Fibroblast of lung (primary cell): ENCODE measurements around the gene HNRNPDL. TPM values are rescaled to one million over a fixed set of nuclear protein-coding genes. Genes with fewer than 3 reads are reported as not detected.
A peak's percentile ranks its signal among the peaks of the same experiment; 100 is the strongest.
"Not testable (repeated sequence)": the region's sequence is repeated elsewhere in the genome, so short reads cannot be mapped to it uniquely, and the experiment has no call there.

Experiments
- DNase-seq, 2 donors: peaks; one replicate each; pipeline versions ENCODE4 v3.0.0 to v3.0.0-alpha.2; 2010; ENCODE audit warnings: low read depth in 2 of 2
- H2AFZ ChIP-seq: 2 replicates; pipeline ENCODE4 v1.5.1; 2012; ENCODE audit warnings: low read length, control low read depth, inconsistent platforms
- H3K27ac ChIP-seq: 2 replicates; pipeline ENCODE4 v1.5.1; 2011; ENCODE audit warnings: low read length, control low read depth; ENCODE audit not compliant: insufficient read depth
- H3K27me3 ChIP-seq: 2 replicates; pipeline ENCODE4 v1.5.1; 2011; ENCODE audit warnings: mild to moderate bottlenecking, low read length; ENCODE audit not compliant: control insufficient read depth, insufficient read depth
- H3K36me3 ChIP-seq: 2 replicates; pipeline ENCODE4 v1.5.1; 2011; ENCODE audit warnings: low read length; ENCODE audit not compliant: control insufficient read depth, insufficient read depth
- H3K4me1 ChIP-seq: 2 replicates; pipeline ENCODE4 v1.5.1; 2011; ENCODE audit warnings: low read length; ENCODE audit not compliant: control insufficient read depth, insufficient read depth; ENCODE audit errors: extremely low read depth
- H3K4me2 ChIP-seq: 2 replicates; pipeline ENCODE4 v1.5.1; 2011; ENCODE audit warnings: low read length, control low read depth; ENCODE audit not compliant: insufficient read depth; ENCODE audit errors: extremely low read depth
- H3K4me3 ChIP-seq, 4 experiments: fragments of 200-600 bp in 1 of 4; sonication (generic) in 1 of 4; replicated peaks in 1 of 4; 2 replicates each; pipeline ENCODE4 v1.5.1; 2011 to 2016; ENCODE audit warnings: low read length in 4 of 4, low read depth in 3 of 4, mild to moderate bottlenecking in 3 of 4, control low read depth in 2 of 4, inconsistent platforms in 1 of 4, mixed read lengths in 1 of 4; ENCODE audit not compliant: insufficient read depth in 1 of 4; ENCODE audit errors: control extremely low read depth in 1 of 4
- H3K79me2 ChIP-seq: 2 replicates; pipeline ENCODE4 v1.5.1; 2012; ENCODE audit warnings: mild to moderate bottlenecking, low read length, inconsistent platforms; ENCODE audit not compliant: control insufficient read depth, insufficient read depth
- H3K9ac ChIP-seq: 2 replicates; pipeline ENCODE4 v1.5.1; 2011; ENCODE audit warnings: mild to moderate bottlenecking, low read length, control low read depth; ENCODE audit not compliant: insufficient read depth
- H3K9me3 ChIP-seq: 2 replicates; pipeline ENCODE4 v1.5.1; 2012; ENCODE audit warnings: low read depth, low read length; ENCODE audit not compliant: control insufficient read depth, insufficient read depth
- H4K20me1 ChIP-seq: 2 replicates; pipeline ENCODE4 v1.5.1; 2011; ENCODE audit warnings: low read length; ENCODE audit not compliant: control insufficient read depth, insufficient read depth; ENCODE audit errors: extremely low read depth
- EZH2 ChIP-seq: IDR thresholded peaks from 2 replicates; pipeline ENCODE4 v1.5.1; 2012; ENCODE audit warnings: low read length, control low read depth, mild to moderate bottlenecking; ENCODE audit errors: missing control alignments
- polyA minus RNA-seq: library from RNA; depleted of rRNA, polyadenylated mRNA; stranded (reverse); fragments of >200 nt; gene quantifications from 2 replicates; pipeline ENCODE4 v1.2.3, GENCODE V29; 2011; ENCODE audit warnings: low replicate concordance
- polyA plus RNA-seq, 2 donors: library from polyadenylated mRNA; depleted of rRNA in 1 of 2; stranded (reverse) in 1 of 2; unstranded in 1 of 2; fragments of >200 nt; gene quantifications; 2 replicates each; pipeline ENCODE4 v1.2.1, GENCODE V29; 2011 to 2012; ENCODE audit warnings: missing spikeins in 1 of 2
- total RNA-seq: library from RNA; depleted of rRNA; stranded (reverse); fragments of >200 nt; gene quantifications from 2 replicates; pipeline ENCODE4 v1.2.1, GENCODE V29; 2014
- TF ChIP-seq, protein P1 (sequence below), 2 donors: IDR thresholded peaks in 1 of 2; conservative IDR thresholded peaks in 1 of 2; 1 replicate in 1 of 2; 2 replicates in 1 of 2; pipeline ENCODE4 v1.5.1; 2011 to 2012; ENCODE audit warnings: low read length in 2 of 2, control low read depth in 1 of 2, inconsistent platforms in 1 of 2, low read depth in 1 of 2, mild to moderate bottlenecking in 1 of 2

The HNRNPDL gene
- total RNA-seq, result 160 and 161 TPM in 2 replicates
- 381 and 461 TPM in 2 replicates for polyA plus RNA-seq
- polyA plus RNA-seq (2012), result 318 and 342 TPM in 2 replicates
- 1.6 and 3.5 TPM in 2 replicates for polyA minus RNA-seq

GRCh38 chr4:82430193-82430963 is at the start of gene HNRNPDL, which contains the start of gene ENOPH1:
TSS of gene HNRNPDL (minus strand) at chr4:82430462. CDS start at chr4:82429690, 772 bp downstream.
TSS of gene ENOPH1 (plus strand) at chr4:82430590. CDS start at chr4:82430830, 240 bp downstream.
- Histone ChIP-seq H3K4me3 (peak within 1 kb of the TSS; percentile 75 to 99 (median 96)), H2AFZ (peak within 1 kb of the TSS; percentile 81), H3K4me2 (peak within 1 kb of the TSS; percentile 96), H4K20me1 (peaks cover 25% of the 10 kb centered on the region), H3K9ac (peak within 1 kb of the TSS; percentile 98), H3K4me1 (peaks cover 7% of the 10 kb centered on the region), H3K79me2 (peaks cover 84% of the 10 kb centered on the region), H3K9me3 (no peaks in the 10 kb centered on the region), H3K27me3 (no peaks in the 10 kb centered on the region), H3K27ac (peak within 1 kb of the TSS; percentile 94), H3K36me3 (peaks cover 9% of the 10 kb centered on the region)
- DNase-seq, result peak; percentile 94
- TF ChIP-seq EZH2, result no peak
- TF ChIP-seq, protein P1, sequence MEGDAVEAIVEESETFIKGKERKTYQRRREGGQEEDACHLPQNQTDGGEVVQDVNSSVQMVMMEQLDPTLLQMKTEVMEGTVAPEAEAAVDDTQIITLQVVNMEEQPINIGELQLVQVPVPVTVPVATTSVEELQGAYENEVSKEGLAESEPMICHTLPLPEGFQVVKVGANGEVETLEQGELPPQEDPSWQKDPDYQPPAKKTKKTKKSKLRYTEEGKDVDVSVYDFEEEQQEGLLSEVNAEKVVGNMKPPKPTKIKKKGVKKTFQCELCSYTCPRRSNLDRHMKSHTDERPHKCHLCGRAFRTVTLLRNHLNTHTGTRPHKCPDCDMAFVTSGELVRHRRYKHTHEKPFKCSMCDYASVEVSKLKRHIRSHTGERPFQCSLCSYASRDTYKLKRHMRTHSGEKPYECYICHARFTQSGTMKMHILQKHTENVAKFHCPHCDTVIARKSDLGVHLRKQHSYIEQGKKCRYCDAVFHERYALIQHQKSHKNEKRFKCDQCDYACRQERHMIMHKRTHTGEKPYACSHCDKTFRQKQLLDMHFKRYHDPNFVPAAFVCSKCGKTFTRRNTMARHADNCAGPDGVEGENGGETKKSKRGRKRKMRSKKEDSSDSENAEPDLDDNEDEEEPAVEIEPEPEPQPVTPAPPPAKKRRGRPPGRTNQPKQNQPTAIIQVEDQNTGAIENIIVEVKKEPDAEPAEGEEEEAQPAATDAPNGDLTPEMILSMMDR (conservative IDR thresholded peaks at IDR 0.05 in 1 of 2, IDR thresholded peaks at IDR 0.05 in 1 of 2; ENCODE audit: low read depth in 1 of 2, low read length in 2 of 2), result no peak

DNA sequence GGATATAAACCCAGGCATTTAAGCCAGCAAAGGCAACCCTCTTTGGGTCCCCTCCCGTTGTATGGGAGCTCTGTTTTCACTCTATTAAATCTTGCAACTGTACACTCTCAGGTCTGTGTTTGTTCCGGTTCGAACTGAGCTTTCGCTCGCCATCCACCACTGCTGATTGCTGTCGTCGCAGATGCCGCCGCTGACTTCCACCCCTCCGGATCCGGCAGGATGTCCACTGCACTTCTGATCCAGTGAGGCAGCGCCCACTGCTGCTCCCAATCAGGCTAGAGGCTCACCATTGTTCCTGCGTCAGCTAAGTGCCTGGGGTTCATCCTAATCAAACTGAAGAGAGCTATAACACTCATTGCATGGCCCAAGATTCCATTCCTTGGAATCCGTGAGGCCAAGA is 49.3 kb upstream of the HNRNPDL start:
- Histone ChIP-seq H3K4me1 (no peaks in the 10 kb centered on the region), H3K4me3 (no peak overlapping the region), H3K9ac (no peak overlapping the region), H3K9me3 (no peaks in the 10 kb centered on the region), H3K27ac (no peak overlapping the region), H3K79me2 (no peaks in the 10 kb centered on the region), H3K27me3 (no peaks in the 10 kb centered on the region), H3K4me2 (no peak overlapping the region), H3K36me3 (no peaks in the 10 kb centered on the region), H2AFZ (no peak overlapping the region), H4K20me1 (no peaks in the 10 kb centered on the region)
- DNase-seq, result no peak
- TF ChIP-seq, protein P1 (conservative IDR thresholded peaks at IDR 0.05 in 1 of 2, IDR thresholded peaks at IDR 0.05 in 1 of 2; ENCODE audit: low read depth in 1 of 2, low read length in 2 of 2), result no peak
- TF ChIP-seq EZH2, result no peak

- H3K4me2 ChIP-seq, H3K36me3 ChIP-seq, H3K27ac ChIP-seq, H3K4me3 ChIP-seq, DNase-seq, H3K9ac ChIP-seq, H2AFZ ChIP-seq, H3K27me3 ChIP-seq, H3K79me2 ChIP-seq, H3K4me1 ChIP-seq, H3K9me3 ChIP-seq, H4K20me1 ChIP-seq: not testable (repeated sequence)
Observed at GRCh38 chr4:82477469-82477868, 47.2 kb upstream of the HNRNPDL start.

- H2AFZ ChIP-seq, H4K20me1 ChIP-seq, H3K27ac ChIP-seq, DNase-seq, H3K27me3 ChIP-seq, H3K36me3 ChIP-seq, H3K4me1 ChIP-seq, H3K9ac ChIP-seq, H3K4me3 ChIP-seq, H3K9me3 ChIP-seq, H3K79me2 ChIP-seq, H3K4me2 ChIP-seq: not testable (repeated sequence)
Observed at GRCh38 chr4:82475931-82476330, 45.7 kb upstream of the HNRNPDL start.
